ENCODE results near the gene ITGAX.

The ITGAX gene

DNA sequence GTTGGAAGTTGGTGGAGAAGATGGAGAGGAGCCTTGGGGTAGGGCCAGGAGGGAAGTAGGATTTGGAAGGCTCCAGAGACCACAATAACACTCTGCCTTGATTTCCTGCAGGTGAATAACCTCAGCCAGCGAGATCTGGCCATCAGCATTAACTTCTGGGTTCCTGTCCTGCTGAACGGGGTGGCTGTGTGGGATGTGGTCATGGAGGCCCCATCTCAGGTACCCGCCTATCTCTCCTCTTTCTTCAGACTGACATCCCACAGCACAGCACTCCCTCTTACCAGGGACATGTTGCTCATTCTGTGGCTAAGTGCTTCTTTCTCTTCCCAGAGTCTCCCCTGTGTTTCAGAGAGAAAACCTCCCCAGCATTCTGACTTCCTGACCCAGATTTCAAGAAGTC is 68.3 kb downstream of the ITGAX start:
- DNase-seq = no peak
- Histone ChIP-seq H3K36me3 (no peaks in the 10 kb centered on the region), H3K4me1 (no peaks in the 10 kb centered on the region), H3K27me3 (no peaks in the 10 kb centered on the region), H3K4me3 (ENCODE audit: low read depth, low read length) (no peak overlapping the region), H3K9me3 (no peaks in the 10 kb centered on the region)
- TF ChIP-seq, protein P1, sequence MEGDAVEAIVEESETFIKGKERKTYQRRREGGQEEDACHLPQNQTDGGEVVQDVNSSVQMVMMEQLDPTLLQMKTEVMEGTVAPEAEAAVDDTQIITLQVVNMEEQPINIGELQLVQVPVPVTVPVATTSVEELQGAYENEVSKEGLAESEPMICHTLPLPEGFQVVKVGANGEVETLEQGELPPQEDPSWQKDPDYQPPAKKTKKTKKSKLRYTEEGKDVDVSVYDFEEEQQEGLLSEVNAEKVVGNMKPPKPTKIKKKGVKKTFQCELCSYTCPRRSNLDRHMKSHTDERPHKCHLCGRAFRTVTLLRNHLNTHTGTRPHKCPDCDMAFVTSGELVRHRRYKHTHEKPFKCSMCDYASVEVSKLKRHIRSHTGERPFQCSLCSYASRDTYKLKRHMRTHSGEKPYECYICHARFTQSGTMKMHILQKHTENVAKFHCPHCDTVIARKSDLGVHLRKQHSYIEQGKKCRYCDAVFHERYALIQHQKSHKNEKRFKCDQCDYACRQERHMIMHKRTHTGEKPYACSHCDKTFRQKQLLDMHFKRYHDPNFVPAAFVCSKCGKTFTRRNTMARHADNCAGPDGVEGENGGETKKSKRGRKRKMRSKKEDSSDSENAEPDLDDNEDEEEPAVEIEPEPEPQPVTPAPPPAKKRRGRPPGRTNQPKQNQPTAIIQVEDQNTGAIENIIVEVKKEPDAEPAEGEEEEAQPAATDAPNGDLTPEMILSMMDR (IDR thresholded peaks at IDR 0.05; ENCODE audit: low read depth, low read length) = no peak

DNA sequence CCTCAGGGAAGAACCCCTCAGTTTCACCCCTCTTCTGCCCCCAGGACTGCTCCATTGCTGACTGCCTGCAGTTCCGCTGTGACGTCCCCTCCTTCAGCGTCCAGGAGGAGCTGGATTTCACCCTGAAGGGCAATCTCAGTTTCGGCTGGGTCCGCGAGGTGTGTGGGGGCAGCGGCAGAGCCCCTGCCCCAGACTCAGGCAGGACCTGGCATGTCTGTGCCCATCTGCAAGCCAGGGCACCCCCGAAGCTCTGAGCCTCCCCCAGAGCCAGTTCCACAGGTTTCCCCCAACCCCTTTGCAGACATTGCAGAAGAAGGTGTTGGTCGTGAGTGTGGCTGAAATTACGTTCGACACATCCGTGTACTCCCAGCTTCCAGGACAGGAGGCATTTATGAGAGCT is 68.8 kb downstream of the ITGAX start:
- DNase-seq = no peak
- Histone ChIP-seq H3K4me3 (ENCODE audit: low read depth, low read length) (no peak overlapping the region), H3K9me3 (no peaks in the 10 kb centered on the region), H3K4me1 (no peaks in the 10 kb centered on the region), H3K36me3 (no peaks in the 10 kb centered on the region), H3K27me3 (no peaks in the 10 kb centered on the region)
- TF ChIP-seq, protein P1 (IDR thresholded peaks at IDR 0.05; ENCODE audit: low read depth, low read length) = no peak

DNA sequence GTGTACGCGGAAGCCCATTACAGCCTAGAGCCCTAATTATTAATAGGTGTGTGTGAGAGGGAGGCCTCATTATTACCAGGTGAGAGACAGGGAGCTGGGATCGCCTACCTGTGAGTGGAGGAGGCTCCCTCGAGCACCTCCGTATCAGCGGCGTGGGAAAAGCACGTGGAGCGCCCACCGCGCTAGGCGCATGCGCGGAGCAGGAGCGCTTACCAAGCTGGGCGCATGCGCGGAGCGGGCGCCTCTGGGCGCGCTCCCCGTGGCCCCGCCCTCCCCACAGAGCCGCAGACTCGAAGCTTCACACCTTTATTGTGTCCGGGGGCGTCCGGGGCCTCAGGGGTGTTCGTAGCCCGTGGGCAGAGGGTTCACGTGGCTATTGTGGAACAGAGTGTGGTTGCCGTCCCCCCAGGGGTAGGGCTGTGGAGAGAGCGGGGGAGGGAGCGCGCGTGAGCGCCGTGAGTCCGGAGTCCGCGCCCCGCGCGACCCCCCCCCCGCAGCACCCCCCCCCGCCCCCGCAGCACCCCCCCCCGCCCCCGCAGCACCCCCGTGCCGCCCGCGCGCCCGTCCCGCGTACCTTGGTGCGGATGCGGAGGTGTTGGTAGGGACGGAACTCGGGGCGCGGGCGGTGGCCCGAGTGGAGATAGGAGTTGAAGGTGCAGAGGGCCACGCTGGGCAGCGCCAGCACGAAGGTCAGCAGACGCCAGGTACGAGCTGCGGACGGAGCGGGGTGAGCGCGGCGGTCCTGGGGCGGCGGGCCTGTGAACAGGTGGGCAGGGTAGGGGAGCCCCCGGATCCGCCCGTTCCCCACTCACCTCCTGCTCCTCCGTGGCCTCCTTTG is 72.7 kb downstream of the ITGAX start:
- no peak for DNase-seq
- H3K36me3 ChIP-seq = no peaks in the 10 kb centered on the region
- no peaks in the 10 kb centered on the region for H3K4me1 ChIP-seq
- no peaks in the 10 kb centered on the region for H3K9me3 ChIP-seq
- no peaks in the 10 kb centered on the region for H3K27me3 ChIP-seq
- TF ChIP-seq, protein P1 (IDR thresholded peaks at IDR 0.05; ENCODE audit: low read depth, low read length) = no peak
- H3K4me3 ChIP-seq (ENCODE audit: low read depth, low read length) = no peak overlapping the region

DNA sequence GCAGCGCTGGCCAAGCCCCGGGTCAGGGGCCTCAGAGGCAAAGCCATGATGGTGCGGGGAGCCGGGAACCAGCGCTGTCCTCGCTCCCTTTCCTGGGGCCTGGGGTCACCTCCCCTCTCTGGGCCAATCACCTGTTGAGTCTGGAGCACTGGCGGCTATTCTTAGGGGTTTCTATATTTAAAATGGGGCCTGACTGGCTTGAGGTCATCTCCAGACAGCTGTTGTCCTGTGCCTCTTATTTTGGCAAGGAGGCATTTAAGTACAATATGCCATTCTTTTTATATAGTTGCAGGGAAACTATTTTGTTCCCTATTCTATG is 73.3 kb downstream of the ITGAX start, which contains the start of gene COX6A2:
Gene COX6A2, minus strand, starts transcription at position 82 of the 319 bp plus-strand sequence. Its CDS starts 35 bp downstream, at position 47.
- H3K36me3 ChIP-seq = no peaks in the 10 kb centered on the region
- H3K4me3 ChIP-seq (ENCODE audit: low read depth, low read length) = no peak within 1 kb of the TSS
- DNase-seq = no peak
- TF ChIP-seq, protein P1 (IDR thresholded peaks at IDR 0.05; ENCODE audit: low read depth, low read length) = no peak
- no peaks in the 10 kb centered on the region for H3K4me1 ChIP-seq
- no peaks in the 10 kb centered on the region for H3K9me3 ChIP-seq
- H3K27me3 ChIP-seq = no peaks in the 10 kb centered on the region

DNA sequence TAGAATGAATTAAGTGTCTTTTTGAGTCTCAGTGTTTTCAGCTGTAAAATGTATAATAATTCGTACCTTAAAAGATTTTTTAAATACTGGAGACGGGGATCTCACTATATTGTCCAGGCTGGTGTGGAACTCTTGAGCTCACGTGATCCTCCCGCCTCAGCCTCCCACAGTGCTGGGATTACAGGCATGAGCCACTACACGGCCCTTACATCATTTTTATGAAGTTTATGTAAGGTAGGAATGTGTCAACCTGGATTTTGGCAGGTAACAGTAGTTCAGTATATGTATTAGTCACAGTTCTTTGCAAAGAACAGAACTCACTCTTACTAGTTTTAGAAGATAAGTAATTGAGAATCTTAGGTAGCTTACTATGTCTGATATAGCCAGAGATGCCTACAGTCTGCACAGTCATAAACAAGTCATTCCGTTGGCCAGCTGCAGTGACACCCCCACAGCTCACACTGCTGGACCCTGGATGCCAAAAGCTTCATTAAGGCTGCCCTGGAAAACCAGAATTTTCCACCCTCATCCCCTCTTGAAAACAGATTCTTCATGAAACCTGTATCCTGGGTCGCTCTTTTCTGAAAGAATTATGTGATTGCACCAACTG is 73.8 kb downstream of the ITGAX start:
- Histone ChIP-seq H3K36me3 (no peaks in the 10 kb centered on the region), H3K27me3 (no peaks in the 10 kb centered on the region), H3K4me3 (ENCODE audit: low read depth, low read length) (no peak overlapping the region), H3K4me1 (no peaks in the 10 kb centered on the region), H3K9me3 (no peaks in the 10 kb centered on the region)
- DNase-seq = no peak
- TF ChIP-seq, protein P1 (IDR thresholded peaks at IDR 0.05; ENCODE audit: low read depth, low read length) = no peak

DNA sequence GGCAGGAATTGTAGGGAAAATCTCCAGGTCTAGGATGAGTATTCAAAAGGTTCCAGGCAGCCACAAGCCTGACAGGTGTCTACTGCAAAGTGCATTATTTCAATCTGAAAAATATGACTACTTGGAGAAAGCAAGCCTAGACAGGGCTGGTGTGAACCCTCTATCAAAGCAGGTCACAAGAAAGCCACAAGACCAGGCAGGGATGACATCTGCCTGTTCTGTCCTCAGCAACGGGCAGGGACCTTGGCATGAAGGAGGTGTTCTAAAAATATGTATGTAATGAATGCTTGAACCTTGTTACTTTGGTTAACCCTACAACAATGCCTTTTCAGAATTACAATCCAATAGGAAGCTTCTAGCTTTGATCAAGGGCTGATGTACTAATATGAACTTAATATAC is 74.3 kb downstream of the ITGAX start:
- TF ChIP-seq, protein P1 (IDR thresholded peaks at IDR 0.05; ENCODE audit: low read depth, low read length) = no peak
- Histone ChIP-seq H3K4me3 (ENCODE audit: low read depth, low read length) (no peak overlapping the region), H3K27me3 (no peaks in the 10 kb centered on the region), H3K4me1 (no peaks in the 10 kb centered on the region), H3K36me3 (no peaks in the 10 kb centered on the region), H3K9me3 (no peaks in the 10 kb centered on the region)
- no peak for DNase-seq

Data from BE2C (cell line).